HepG2 (cell line): Measurements from ENCODE around the gene ZCCHC3. TPM values are rescaled to one million over a fixed set of nuclear protein-coding genes. Genes with fewer than 3 reads are reported as not detected.

Experiments used
- AHR ChIP-seq: IDR thresholded peaks from 2 replicates; pipeline ENCODE4 v1.6.1; 2018; ENCODE audit warnings: missing genetic modification reagents, missing compliant biosample characterization
- CREB1 ChIP-seq, 2 experiments: fragments of 450-650 bp in 1 of 2; IDR thresholded peaks; 2 replicates each; pipeline ENCODE4 v1.6.1; 2016 to 2017; ENCODE audit warnings: control low read depth in 1 of 2, mild to moderate bottlenecking in 1 of 2, missing compliant biosample characterization in 1 of 2, missing genetic modification characterization in 1 of 2
- DNMT3B ChIP-seq: conservative IDR thresholded peaks from 2 replicates; pipeline ENCODE4 v1.6.1; 2016; ENCODE audit warnings: missing biosample characterization, control low read depth
- ELF4 ChIP-seq: sonication (generic); formaldehyde crosslinking; IDR thresholded peaks from 2 replicates; pipeline ENCODE4 v1.5.0; 2020; ENCODE audit warnings: missing genetic modification reagents, mild to moderate bottlenecking, moderate library complexity, borderline replicate concordance
- FLYWCH1 ChIP-seq: sonication (generic); formaldehyde crosslinking; IDR thresholded peaks from 2 replicates; pipeline ENCODE4 v1.8.1; 2023; ENCODE audit warnings: mild to moderate bottlenecking, missing genetic modification reagents
- GLMP ChIP-seq: sonication (generic); formaldehyde crosslinking; IDR thresholded peaks from 2 replicates; pipeline ENCODE4 v1.9.0; 2021; ENCODE audit warnings: missing genetic modification reagents, mild to moderate bottlenecking, borderline replicate concordance
- GZF1 ChIP-seq: sonication (generic); formaldehyde crosslinking; IDR thresholded peaks from 2 replicates; pipeline ENCODE4 v1.5.1; 2020; ENCODE audit warnings: mild to moderate bottlenecking, missing genetic modification reagents
- HOXA3 ChIP-seq: sonication (generic); formaldehyde crosslinking; IDR thresholded peaks from 2 replicates; pipeline ENCODE4 v1.5.0; 2020; ENCODE audit warnings: missing genetic modification reagents
- NFE2L1 ChIP-seq: sonication (generic); formaldehyde crosslinking; IDR thresholded peaks from 2 replicates; pipeline ENCODE4 v1.4.0; 2020; ENCODE audit warnings: missing genetic modification reagents, mild to moderate bottlenecking, borderline replicate concordance
- NFYB ChIP-seq: sonication (generic); formaldehyde crosslinking; IDR thresholded peaks from 2 replicates; pipeline ENCODE4 v1.4.0; 2020; ENCODE audit warnings: missing genetic modification reagents
- RCOR2 ChIP-seq: IDR thresholded peaks from 2 replicates; pipeline ENCODE4 v1.6.1; 2016; ENCODE audit warnings: missing biosample characterization, missing genetic modification reagents
- THAP9 ChIP-seq: sonication (generic); formaldehyde crosslinking; IDR thresholded peaks from 2 replicates; pipeline ENCODE4; 2020; ENCODE audit warnings: missing genetic modification reagents, mild to moderate bottlenecking, borderline replicate concordance
- TRIM22 ChIP-seq: fragments of 450-650 bp; IDR thresholded peaks from 2 replicates; pipeline ENCODE4 v1.6.1; 2017
- ZFP36 ChIP-seq: fragments of 150-350 bp; IDR thresholded peaks from 2 replicates; pipeline ENCODE4 v1.6.1; 2018; ENCODE audit warnings: borderline replicate concordance, low read length, low read depth; ENCODE audit not compliant: partially characterized antibody
- ZNF326 ChIP-seq: sonication (generic); formaldehyde crosslinking; IDR thresholded peaks from 2 replicates; pipeline ENCODE4 v1.4.0; 2020; ENCODE audit warnings: missing genetic modification reagents, borderline replicate concordance
- ZNF550 ChIP-seq: sonication (generic); formaldehyde crosslinking; IDR thresholded peaks from 2 replicates; pipeline ENCODE4 v1.4.0; 2020; ENCODE audit warnings: mild to moderate bottlenecking, missing genetic modification reagents, borderline replicate concordance
- ZNF577 ChIP-seq: sonication (generic); formaldehyde crosslinking; IDR thresholded peaks from 2 replicates; pipeline ENCODE4 v1.4.0; 2020; ENCODE audit warnings: mild to moderate bottlenecking, low read depth, missing genetic modification reagents, borderline replicate concordance
- ZNF597 ChIP-seq: sonication (generic); formaldehyde crosslinking; IDR thresholded peaks from 2 replicates; pipeline ENCODE4 v1.5.0; 2020; ENCODE audit warnings: missing genetic modification reagents
- ZNF607 ChIP-seq: sonication (generic); formaldehyde crosslinking; IDR thresholded peaks from 2 replicates; pipeline ENCODE4 v1.5.1; 2020; ENCODE audit warnings: missing genetic modification reagents, mild to moderate bottlenecking, borderline replicate concordance
- ZNF746 ChIP-seq: sonication (generic); formaldehyde crosslinking; IDR thresholded peaks from 2 replicates; pipeline ENCODE4 v1.8.0; 2022; ENCODE audit warnings: mild to moderate bottlenecking, missing genetic modification reagents
- ZNF776 ChIP-seq: sonication (generic); formaldehyde crosslinking; IDR thresholded peaks from 2 replicates; pipeline ENCODE4 v1.4.0; 2020; ENCODE audit warnings: mild to moderate bottlenecking, missing genetic modification reagents
- ZSCAN25 ChIP-seq: sonication (generic); formaldehyde crosslinking; IDR thresholded peaks from 2 replicates; pipeline ENCODE4 v1.8.0; 2022; ENCODE audit warnings: mild to moderate bottlenecking, missing genetic modification reagents
- polyA plus RNA-seq, 8 experiments: library from polyadenylated mRNA; depleted of rRNA in 3 of 8; stranded (reverse) in 7 of 8; unstranded in 1 of 8; fragments of >200 nt; fragmentation: Illumina TruSeq in 4 of 8; extraction: Trizol in 4 of 8; gene quantifications; 2 replicates each; pipeline versions ENCODE4 v1.2.1 to v1.2.3, GENCODE V29; 2011 to 2016; ENCODE audit warnings: low read depth in 4 of 8, missing spikeins in 1 of 8, mixed read lengths in 1 of 8; ENCODE audit not compliant: insufficient read depth in 1 of 8
- total RNA-seq, 5 experiments: library from RNA; depleted of rRNA; stranded (reverse); fragments of >200 nt; fragmentation: Illumina TruSeq; extraction: Trizol; gene quantifications; 2 replicates each; pipeline ENCODE4 v1.2.3, GENCODE V29; 2016; ENCODE audit warnings: low read depth in 1 of 5

Gene ZCCHC3
- total and polyA plus RNA-seq, 2 of the 13 experiments (the other 11 are each of a cell fraction or from before 2014, with no cell fraction given): 46.6 to 63.0 TPM

GRCh38 chr20:297098-297924 lies at the start of gene ZCCHC3 (continued):
- TF ChIP-seq CREB1 (IDR thresholded peaks at IDR 0.05): peak; percentile 77
- TF ChIP-seq CREB1 (CRISPR knock-in tag; IDR thresholded peaks at IDR 0.05): no peak
- peak; percentile 87 for TF ChIP-seq ZSCAN25
- peak; percentile 86 for TF ChIP-seq THAP9 (CRISPR knock-in tag)
- TF ChIP-seq DNMT3B (CRISPR knock-in tag): peak; percentile 82; the same call in 1 of the 2 replicates
- no peak for TF ChIP-seq ZNF597 (CRISPR knock-in tag)
- peak; percentile 98 for TF ChIP-seq ELF4
- TF ChIP-seq ZFP36: no peak
- TF ChIP-seq RCOR2 (CRISPR knock-in tag): peak; percentile 93
- peak; percentile 93; the same call in 1 of the 2 replicates for TF ChIP-seq ZNF776 (CRISPR knock-in tag)
- TF ChIP-seq NFYB (CRISPR knock-in tag): peak; percentile 76
- TF ChIP-seq ZNF607 (CRISPR knock-in tag): peak; percentile 99
- TF ChIP-seq ZNF326: no peak
- no peak for TF ChIP-seq ZNF550
- no peak; the same call in 1 of the 2 replicates for TF ChIP-seq NFE2L1 (CRISPR knock-in tag)
- no peak for TF ChIP-seq TRIM22
- TF ChIP-seq ZNF746 (CRISPR knock-in tag): peak; percentile 99
- TF ChIP-seq AHR (CRISPR knock-in tag): peak; percentile 95
- peak; percentile 89 for TF ChIP-seq FLYWCH1 (CRISPR knock-in tag)
- TF ChIP-seq GZF1 (CRISPR knock-in tag): no peak
- TF ChIP-seq HOXA3 (CRISPR knock-in tag): peak; percentile 97
- TF ChIP-seq GLMP (CRISPR knock-in tag): no peak
- no peak for TF ChIP-seq ZNF577 (CRISPR knock-in tag)
